HCT116 (cell line): ENCODE data around the gene IL12B. TPM values are rescaled to one million over a fixed set of nuclear protein-coding genes. Genes with fewer than 3 reads are reported as not detected.
"Not testable (repeated sequence)": the region's sequence is repeated elsewhere in the genome, so short reads cannot be mapped to it uniquely, and the experiment has no call there.

Experiments used
- ATAC-seq: fragments of 200-7000 bp; cut with Tn5 transposase; 2 replicates; pipeline ENCODE4 v1.9.1; 2020; ENCODE audit warnings: mild to moderate bottlenecking, moderate library complexity
- BruUV-seq: library from RNA; stranded (reverse); fragments of 400-500 nt; replicated peaks from 2 replicates; lab custom pipeline; 2021; lab: Mats Ljungman, UMichigan
- CTCF ChIA-PET: fragments of 300-600 bp; sonication (Branson Sonifier 250); formaldehyde crosslinking; loops from one replicate; lab custom pipeline; 2021; ENCODE audit warnings: antibody characterized with exemption; lab: Charles Lee
- POLR2A ChIA-PET: fragments of 300-600, 350-600 bp; sonication (Branson Sonifier 250); formaldehyde crosslinking; loops from one replicate; lab custom pipeline; 2021; ENCODE audit warnings: antibody characterized with exemption; lab: Charles Lee
- RAD21 ChIA-PET, 2 experiments: fragments of 300-600 bp; sonication (Branson Sonifier 250); formaldehyde crosslinking; loops; one replicate each; lab custom pipeline; 2023; ENCODE audit warnings: low total read pairs in 2 of 2; ENCODE audit not compliant: uncharacterized antibody in 2 of 2, unreplicated experiment in 2 of 2, low non-redundant PET in 1 of 2; lab: Charles Lee
- DNase-seq: peaks from one replicate; pipeline ENCODE4 v3.0.0-alpha.2; 2010; ENCODE audit warnings: low read depth, low spot score
- H2AFZ ChIP-seq: fragments of 200-600 bp; shearing (Covaris generic), sonication (generic); 2 replicates; pipeline ENCODE4 v1.6.1; 2017; ENCODE audit warnings: low read depth, mixed run types, mixed read lengths, antibody characterized with exemption, low read length; ENCODE audit not compliant: poor library complexity, severe bottlenecking
- H3K27ac ChIP-seq: 2 replicates; pipeline ENCODE4 v1.5.1; 2012; ENCODE audit warnings: low read depth, low read length
- H3K27me3 ChIP-seq: fragments of 200-600 bp; sonication (generic); 2 replicates; pipeline ENCODE4 v1.6.1; 2016; ENCODE audit warnings: mixed run types, low read length, mixed read lengths; ENCODE audit not compliant: insufficient read depth
- H3K36me3 ChIP-seq, 2 experiments: fragments of 200-500 bp in 1 of 2; fragments of 200-600 bp in 1 of 2; sonication (Bioruptor generic) in 1 of 2; sonication (generic) in 1 of 2; 2 replicates each; pipeline versions ENCODE4 v1.5.1 to v1.6.1; 2014 to 2016; ENCODE audit warnings: low read length in 2 of 2, inconsistent platforms in 1 of 2, mixed read lengths in 1 of 2, mixed run types in 1 of 2; ENCODE audit not compliant: insufficient read depth in 2 of 2, control insufficient read depth in 1 of 2
- H3K4me1 ChIP-seq, 2 experiments: fragments of 200-600 bp in 1 of 2; sonication (generic) in 1 of 2; 2 replicates each; pipeline versions ENCODE4 v1.5.1 to v1.6.1; 2012 to 2017; ENCODE audit warnings: low read length in 2 of 2, inconsistent platforms in 1 of 2, mild to moderate bottlenecking in 1 of 2, mixed read lengths in 1 of 2, mixed run types in 1 of 2, moderate library complexity in 1 of 2; ENCODE audit not compliant: insufficient read depth in 2 of 2, control insufficient read depth in 1 of 2
- H3K4me2 ChIP-seq: fragments of 200-600 bp; sonication (generic); 2 replicates; pipeline ENCODE4 v1.6.1; 2017; ENCODE audit warnings: mixed run types, low read length, mixed read lengths
- H3K4me3 ChIP-seq, 2 experiments: fragments of 200-600 bp in 1 of 2; sonication (generic) in 1 of 2; replicated peaks in 1 of 2; 2 replicates each; pipeline ENCODE4 v1.5.1; 2011 to 2016; ENCODE audit warnings: low read length in 2 of 2, control low read depth in 1 of 2, low read depth in 1 of 2, mild to moderate bottlenecking in 1 of 2, mixed read lengths in 1 of 2, mixed run types in 1 of 2
- H3K79me2 ChIP-seq: fragments of 200-600 bp; sonication (generic); 2 replicates; pipeline ENCODE4 v1.6.1; 2017; ENCODE audit warnings: mild to moderate bottlenecking, mixed run types, low read length, moderate library complexity, mixed read lengths; ENCODE audit not compliant: insufficient read depth
- H3K9ac ChIP-seq: fragments of 200-600 bp; sonication (generic); 2 replicates; pipeline ENCODE4 v1.6.1; 2016; ENCODE audit warnings: low read length, mixed read lengths
- H3K9me2 ChIP-seq: fragments of 200-600 bp; sonication (generic), shearing (Covaris generic); 2 replicates; pipeline ENCODE4 v1.6.1; 2017; ENCODE audit warnings: mixed run types, mild to moderate bottlenecking, moderate library complexity; ENCODE audit not compliant: insufficient read depth
- H3K9me3 ChIP-seq, 2 experiments: fragments of 200-500 bp in 1 of 2; fragments of 200-600 bp in 1 of 2; sonication (Bioruptor generic) in 1 of 2; sonication (generic) in 1 of 2; 2 replicates each; pipeline ENCODE4 v1.6.1; 2014 to 2017; ENCODE audit warnings: low read length in 2 of 2, mixed read lengths in 2 of 2, inconsistent platforms in 1 of 2, low read depth in 1 of 2, mild to moderate bottlenecking in 1 of 2, mixed run types in 1 of 2, moderate library complexity in 1 of 2; ENCODE audit not compliant: control insufficient read depth in 1 of 2, insufficient read depth in 1 of 2
- H4K20me1 ChIP-seq: fragments of 200-600 bp; sonication (generic), shearing (Covaris generic); 2 replicates; pipeline ENCODE4 v1.6.1; 2017; ENCODE audit warnings: mixed run types, mild to moderate bottlenecking, moderate library complexity; ENCODE audit not compliant: insufficient read depth
- ELF1 ChIP-seq: IDR thresholded peaks from 2 replicates; pipeline ENCODE4 v1.6.1; 2012; ENCODE audit warnings: low read depth, borderline replicate concordance
- intact Hi-C: fragments of 100-400 bp; cut with micrococcal nuclease; formaldehyde crosslinking; loops from 2 replicates; pipeline ENCODE4 v1.10.0; 2022
- total RNA-seq: library from RNA; stranded (reverse); gene quantifications from one replicate; pipeline ENCODE4 v1.2.1, GENCODE V29; 2021; ENCODE audit not compliant: unreplicated experiment

The IL12B gene
- total RNA-seq, 1 experiment from 2014 or later: not detected

GRCh38 chr5:159377653-159378052 is 47.4 kb upstream of the IL12B start:
- BruUV-seq: no TSS peak
- Histone ChIP-seq H3K27me3 (no peaks in the 10 kb centered on the region), H2AFZ (no peak overlapping the region), H3K9ac (no peak overlapping the region), H4K20me1 (no peaks in the 10 kb centered on the region), H3K36me3 (no peaks in the 10 kb centered on the region), H3K4me3 (no peak overlapping the region), H3K4me1 (no peaks in the 10 kb centered on the region), H3K4me2 (no peak overlapping the region), H3K27ac (no peak overlapping the region), H3K9me3 (no peaks in the 10 kb centered on the region; a peak in 1 of 4 replicates), H3K9me2 (no peaks in the 10 kb centered on the region), H3K79me2 (no peaks in the 10 kb centered on the region)
- no peak for ATAC-seq
- intact Hi-C loops: no loop called here
- no peak for DNase-seq
- ChIA-PET POLR2A (no interaction called here), CTCF (no interaction called here), RAD21 (no interaction called here)
- TF ChIP-seq ELF1: no peak

- H3K4me3 ChIP-seq, RAD21 ChIA-PET, H4K20me1 ChIP-seq, H3K4me2 ChIP-seq, ATAC-seq, intact Hi-C loops, CTCF ChIA-PET, H3K9me3 ChIP-seq, POLR2A ChIA-PET, H3K79me2 ChIP-seq, H3K36me3 ChIP-seq, H3K9ac ChIP-seq, H2AFZ ChIP-seq, H3K27me3 ChIP-seq, H3K4me1 ChIP-seq, H3K27ac ChIP-seq, DNase-seq, BruUV-seq, H3K9me2 ChIP-seq: not testable (repeated sequence)
Observed at GRCh38 chr5:159367866-159368265, 37.6 kb upstream of the IL12B start.

GRCh38 chr5:159366776-159367175 is 36.5 kb upstream of the IL12B start:
- H4K20me1 ChIP-seq, intact Hi-C loops, H3K9ac ChIP-seq, DNase-seq, H3K36me3 ChIP-seq, CTCF ChIA-PET, H3K9me3 ChIP-seq, H3K4me1 ChIP-seq, H3K4me3 ChIP-seq, RAD21 ChIA-PET, POLR2A ChIA-PET, H3K27ac ChIP-seq, H3K4me2 ChIP-seq, H2AFZ ChIP-seq, H3K27me3 ChIP-seq, BruUV-seq, ATAC-seq, H3K79me2 ChIP-seq, H3K9me2 ChIP-seq: not testable (repeated sequence)
